ENCODE measurements around the gene BRD9.
"Not testable (repeated sequence)": the region's sequence is repeated elsewhere in the genome, so short reads cannot be mapped to it uniquely, and the experiment has no call there.

BRD9 gene

GRCh38 chr5:892394-893136 is at the start of gene BRD9, which contains the start of gene TRIP13:
Gene BRD9 (minus strand): TSS chr5:892801. CDS start chr5:892657, 144 bp downstream.
Gene TRIP13 (plus strand): TSS chr5:892884. CDS start chr5:892999, 115 bp downstream.
- DNase-seq (ENCODE audit: low read depth): peak; percentile 86
- TF ChIP-seq CTCF (IDR thresholded peaks at IDR 0.05; ENCODE audit: insufficient read depth, low read depth, low read length, missing control alignments): no peak
- peak within 1 kb of the TSS; percentile 82 for H3K4me3 ChIP-seq (ENCODE audit: low read depth, low read length)

GRCh38 chr5:940741-941140 is 48.1 kb upstream of the BRD9 start:
- DNase-seq (ENCODE audit: low read depth); H3K4me3 ChIP-seq (ENCODE audit: low read depth, low read length): not testable (repeated sequence)

GRCh38 chr5:939368-939767 is 46.8 kb upstream of the BRD9 start:
- DNase-seq (ENCODE audit: low read depth): no peak
- TF ChIP-seq CTCF (IDR thresholded peaks at IDR 0.05; ENCODE audit: insufficient read depth, low read depth, low read length, missing control alignments): no peak
- H3K4me3 ChIP-seq (ENCODE audit: low read depth, low read length): no peak overlapping the region

DNA sequence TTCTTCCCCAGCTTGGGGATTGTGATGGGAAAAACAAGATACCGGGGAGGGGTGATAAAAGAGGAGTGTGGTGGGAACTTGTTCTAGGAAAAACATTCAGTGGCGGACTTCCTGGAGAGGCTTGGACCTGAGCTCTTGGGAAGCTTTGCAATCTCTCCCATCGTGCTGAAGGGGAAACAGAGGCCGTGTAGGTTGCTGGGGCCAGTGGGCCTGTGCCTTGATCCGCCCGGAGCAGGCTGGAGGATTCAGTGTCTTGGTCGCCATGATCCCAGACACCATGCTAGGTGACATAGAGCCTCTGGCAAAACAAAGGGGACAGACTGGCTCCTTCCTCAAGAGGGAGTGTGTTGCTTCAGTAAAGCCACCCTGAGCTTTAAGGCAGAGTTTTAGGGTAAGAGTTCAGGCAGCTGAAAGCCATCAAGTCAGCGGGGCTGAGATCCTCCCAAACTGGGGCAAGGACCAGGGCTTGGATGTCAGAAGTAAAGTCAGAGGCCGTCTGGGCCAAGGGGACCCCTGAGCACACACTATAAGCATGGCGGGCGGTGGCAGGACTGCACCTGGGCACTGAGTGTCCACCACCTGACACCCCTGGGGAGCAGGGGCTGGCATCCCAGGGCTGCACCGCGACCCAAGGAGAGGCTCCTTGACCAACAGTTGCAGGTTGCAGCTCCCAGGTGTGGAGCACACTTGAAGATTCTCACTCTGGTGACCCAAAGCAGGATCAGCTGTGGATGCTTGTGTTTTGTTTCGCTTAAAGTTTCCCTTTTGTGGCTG is 44.7 kb upstream of the BRD9 start:
- no peak for DNase-seq (ENCODE audit: low read depth)
- TF ChIP-seq CTCF (IDR thresholded peaks at IDR 0.05; ENCODE audit: insufficient read depth, low read depth, low read length, missing control alignments): no peak
- H3K4me3 ChIP-seq (ENCODE audit: low read depth, low read length): no peak overlapping the region

GRCh38 chr5:936149-937144 is 43.8 kb upstream of the BRD9 start:
- no peak for DNase-seq (ENCODE audit: low read depth)
- TF ChIP-seq CTCF (IDR thresholded peaks at IDR 0.05; ENCODE audit: insufficient read depth, low read depth, low read length, missing control alignments): no peak
- H3K4me3 ChIP-seq (ENCODE audit: low read depth, low read length): no peak overlapping the region

GRCh38 chr5:935510-936084 is 43.0 kb upstream of the BRD9 start:
- no peak overlapping the region for H3K4me3 ChIP-seq (ENCODE audit: low read depth, low read length)
- no peak for DNase-seq (ENCODE audit: low read depth)
- no peak for TF ChIP-seq CTCF (IDR thresholded peaks at IDR 0.05; ENCODE audit: insufficient read depth, low read depth, low read length, missing control alignments)

- H3K4me3 ChIP-seq (ENCODE audit: low read depth, low read length); DNase-seq (ENCODE audit: low read depth): not testable (repeated sequence)
These were observed 41.9 kb upstream of the BRD9 start for GRCh38 chr5:934381-934967.

DNA sequence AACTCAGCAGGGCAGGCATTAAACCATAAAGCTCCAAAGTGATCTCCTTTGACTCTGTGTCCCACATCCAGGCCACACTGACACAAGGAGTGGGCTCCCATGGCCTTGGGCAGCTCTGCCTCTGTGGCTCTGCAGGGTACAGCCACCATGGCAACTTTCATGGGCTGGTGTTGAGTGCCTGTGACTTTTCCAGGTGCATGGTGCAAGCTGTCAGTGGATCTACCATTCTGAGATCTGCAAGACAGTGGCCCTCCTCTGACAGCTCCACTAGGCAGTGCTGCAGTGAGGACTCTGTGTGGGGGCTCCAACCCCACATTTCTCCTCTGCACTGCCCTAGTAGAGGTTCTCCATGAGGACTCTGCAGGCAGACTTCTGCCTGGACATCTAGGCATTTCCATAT is 41.4 kb upstream of the BRD9 start:
- not testable (repeated sequence) for DNase-seq (ENCODE audit: low read depth); H3K4me3 ChIP-seq (ENCODE audit: low read depth, low read length)

All from GM12865 (cell line).